NCI-H146 treated with DMSO at 0.1 percent for 48 hours (cell line): ENCODE results near the gene ASXL1.
"Not testable (repeated sequence)": the region's sequence is repeated elsewhere in the genome, so short reads cannot be mapped to it uniquely, and the experiment has no call there.

Experiments
- DNase-seq: peaks from one replicate; lab custom pipeline; 2025; ENCODE audit not compliant: unreplicated experiment; lab: John Stamatoyannopoulos, UW

Gene ASXL1

GRCh38 chr20:32357869-32358631, at the start of gene ASXL1:
TSS of gene ASXL1 (plus strand) at chr20:32358331. CDS start at chr20:32358776, 445 bp downstream.
- DNase-seq, result peak; percentile 100

DNA sequence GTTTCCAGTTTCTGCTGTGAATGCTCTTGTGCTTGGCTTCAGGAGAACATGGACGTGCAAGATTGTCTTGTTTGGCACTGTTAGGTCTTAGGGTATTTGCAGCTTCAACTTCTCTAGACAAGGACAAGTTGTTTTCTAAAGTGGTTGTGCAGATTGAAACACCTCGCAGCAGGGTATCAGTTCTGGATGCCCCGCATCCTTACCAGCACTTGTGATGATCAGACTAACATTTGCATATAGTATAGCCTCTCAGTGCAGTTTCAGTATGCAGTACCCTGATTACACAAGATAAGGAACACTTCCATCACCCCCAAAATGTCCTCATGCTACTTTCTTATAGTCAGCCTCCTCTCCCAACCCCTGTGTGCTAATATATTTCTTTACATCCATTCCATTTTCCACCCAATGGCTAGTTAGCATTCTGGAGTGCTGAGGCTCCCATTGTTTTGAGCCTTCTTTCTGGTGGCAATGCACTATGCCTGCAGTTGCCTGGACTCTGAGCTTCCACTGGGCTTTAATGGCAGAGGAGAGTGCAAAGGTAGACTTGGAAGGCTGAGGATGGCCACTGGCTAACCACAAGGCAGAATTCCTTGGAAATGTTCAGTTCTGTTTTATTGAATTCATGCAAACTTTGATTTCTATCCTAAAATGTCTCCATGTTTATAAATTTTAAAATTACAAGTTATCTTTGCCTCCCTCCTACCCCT, 45.3 kb upstream of the ASXL1 start:
- DNase-seq, result no peak

- DNase-seq, result no peak
These were observed 43.4 kb upstream of the ASXL1 start for GRCh38 chr20:32314768-32315167.

DNA sequence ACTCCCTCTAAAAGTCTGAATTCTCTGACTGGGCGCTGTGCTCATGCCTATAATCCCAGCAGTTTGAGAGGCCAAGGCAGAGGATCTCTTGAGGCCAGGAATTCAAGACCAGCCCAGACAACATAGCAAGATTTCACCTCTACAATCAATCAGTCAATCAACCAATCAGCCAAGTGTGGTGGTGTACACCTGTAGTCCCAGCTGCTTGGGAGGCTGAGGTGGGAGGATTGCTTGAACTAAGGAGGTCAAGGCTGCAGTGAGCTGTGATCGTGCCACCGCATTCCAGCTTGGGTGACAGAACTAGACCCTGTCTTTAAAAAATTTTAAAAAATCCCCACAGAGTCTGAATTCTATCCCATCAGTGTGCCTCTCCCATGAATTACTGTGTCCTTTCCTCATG, 42.7 kb upstream of the ASXL1 start:
- no peak for DNase-seq

GRCh38 chr20:32315891-32316290, 42.2 kb upstream of the ASXL1 start:
- no peak for DNase-seq

GRCh38 chr20:32316667-32317066, 41.5 kb upstream of the ASXL1 start:
- no peak for DNase-seq

GRCh38 chr20:32319100-32319499, 39.0 kb upstream of the ASXL1 start:
- DNase-seq, result no peak

DNA sequence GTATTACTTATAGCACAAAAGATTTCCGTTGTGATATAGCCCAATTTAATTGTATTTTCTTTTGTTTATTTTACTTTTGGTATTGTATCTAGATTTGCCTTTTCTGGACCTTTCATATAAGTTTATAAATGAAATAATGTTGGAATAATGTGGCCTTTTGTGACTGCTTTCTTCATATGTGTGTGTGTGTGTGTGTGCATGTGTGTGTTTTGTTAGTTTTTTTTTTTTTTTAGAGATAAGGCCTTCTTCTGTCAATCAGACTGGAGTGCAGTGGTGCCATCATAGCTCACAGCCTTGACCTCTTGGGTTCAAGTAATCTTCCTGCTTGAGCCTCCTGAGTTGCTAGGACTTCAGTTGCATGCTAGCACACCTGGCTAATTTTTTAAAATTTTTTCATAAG, 37.8 kb upstream of the ASXL1 start:
- no peak for DNase-seq

DNA sequence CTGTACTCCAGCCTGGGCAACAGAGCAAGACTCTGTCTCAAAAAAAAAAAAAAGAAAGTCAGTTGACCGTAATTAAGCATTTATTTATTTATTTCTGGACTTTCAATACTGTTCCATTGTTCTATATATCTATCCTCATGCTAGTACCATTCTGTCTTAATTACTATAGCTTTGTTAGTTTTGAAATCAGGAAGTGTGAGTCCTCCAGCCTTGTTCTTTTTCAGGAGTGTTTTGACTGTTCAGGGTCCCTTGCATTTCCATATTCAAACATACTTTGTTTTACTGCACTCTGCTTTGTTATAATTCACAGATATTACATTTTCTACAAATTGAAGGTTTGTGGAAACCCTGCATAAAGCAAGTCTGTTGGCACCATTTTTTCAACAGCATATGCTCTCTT, 36.7 kb upstream of the ASXL1 start:
- no peak for DNase-seq

DNA sequence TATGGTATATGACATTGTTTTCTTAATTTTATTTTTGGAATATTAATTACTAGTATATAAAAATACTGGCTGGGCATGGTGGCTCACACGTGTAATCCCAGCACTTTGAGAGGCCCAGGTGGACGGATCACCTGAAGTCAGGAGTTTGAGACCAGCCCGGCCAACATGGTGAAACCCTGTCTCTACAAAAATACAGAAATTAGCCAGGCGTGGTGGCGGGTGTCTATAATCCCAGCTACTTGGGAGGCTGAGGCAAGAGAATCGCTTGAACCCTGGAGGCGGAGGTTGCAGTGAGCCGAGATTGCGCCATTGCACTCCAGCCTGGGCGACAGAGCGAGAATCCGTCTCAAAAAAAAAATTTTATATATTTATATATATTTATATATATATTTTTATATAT, 35.9 kb upstream of the ASXL1 start:
- not testable (repeated sequence) for DNase-seq

DNA sequence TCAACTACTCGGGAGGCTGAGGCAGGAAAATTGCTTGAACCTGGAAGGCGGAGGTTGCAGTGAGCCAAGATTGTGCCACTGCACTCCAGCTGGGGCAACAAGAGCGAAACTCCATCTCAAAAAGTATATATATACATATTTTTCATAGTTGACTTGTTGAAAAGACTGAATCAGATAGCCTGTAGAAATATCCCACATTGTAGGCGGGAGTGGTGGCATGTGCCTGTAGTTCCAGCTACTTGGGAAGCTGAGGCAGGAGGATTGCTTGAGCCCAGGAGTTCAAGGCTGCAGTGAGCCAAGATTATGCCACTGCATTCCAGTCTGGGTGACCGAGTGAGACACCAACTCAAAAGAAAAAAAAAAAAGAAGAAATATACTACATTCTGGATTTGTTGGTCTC, 34.4 kb upstream of the ASXL1 start:
- not testable (repeated sequence) for DNase-seq

DNA sequence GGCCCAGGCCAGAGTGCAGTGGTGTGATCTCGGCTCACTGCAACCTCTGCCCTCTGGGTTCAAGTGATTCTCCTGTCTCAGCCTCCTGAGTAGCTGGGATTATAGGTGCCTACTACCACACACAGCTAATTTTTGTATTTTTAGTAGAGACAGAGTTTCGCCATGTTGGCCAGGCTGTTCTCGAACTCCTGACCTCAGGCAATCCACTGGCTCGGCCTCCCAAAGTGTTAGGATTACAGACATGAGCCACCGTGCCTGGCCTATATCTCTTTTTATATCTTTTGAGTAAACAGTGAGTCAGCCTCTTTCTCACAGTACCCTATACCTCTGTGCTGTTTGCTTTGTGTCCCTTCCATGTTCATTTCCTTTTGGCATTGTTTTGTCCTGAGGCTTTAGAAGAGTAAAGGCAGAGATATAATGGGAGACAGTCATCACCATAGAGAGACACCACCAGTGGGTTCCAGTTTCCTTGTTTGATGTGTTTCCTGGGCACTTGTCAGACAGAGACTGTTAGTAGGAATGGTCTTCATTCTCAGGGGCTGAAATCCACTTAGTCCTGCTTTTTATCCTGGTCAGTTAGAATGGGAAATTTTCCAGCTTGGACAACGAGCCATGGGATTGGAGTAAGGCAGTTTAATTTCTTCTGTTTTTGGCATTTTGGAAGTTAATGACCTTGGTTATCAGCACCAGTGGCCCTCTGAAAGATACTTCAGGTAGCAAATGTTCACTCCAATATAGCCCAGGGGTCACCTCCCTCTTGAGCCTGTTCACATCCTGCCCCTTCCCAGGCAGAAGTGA, 32.2 kb upstream of the ASXL1 start:
- peak; percentile 99 for DNase-seq

- DNase-seq, result peak; percentile 99
These were observed 31.7 kb upstream of the ASXL1 start for GRCh38 chr20:32326504-32326845.

DNA sequence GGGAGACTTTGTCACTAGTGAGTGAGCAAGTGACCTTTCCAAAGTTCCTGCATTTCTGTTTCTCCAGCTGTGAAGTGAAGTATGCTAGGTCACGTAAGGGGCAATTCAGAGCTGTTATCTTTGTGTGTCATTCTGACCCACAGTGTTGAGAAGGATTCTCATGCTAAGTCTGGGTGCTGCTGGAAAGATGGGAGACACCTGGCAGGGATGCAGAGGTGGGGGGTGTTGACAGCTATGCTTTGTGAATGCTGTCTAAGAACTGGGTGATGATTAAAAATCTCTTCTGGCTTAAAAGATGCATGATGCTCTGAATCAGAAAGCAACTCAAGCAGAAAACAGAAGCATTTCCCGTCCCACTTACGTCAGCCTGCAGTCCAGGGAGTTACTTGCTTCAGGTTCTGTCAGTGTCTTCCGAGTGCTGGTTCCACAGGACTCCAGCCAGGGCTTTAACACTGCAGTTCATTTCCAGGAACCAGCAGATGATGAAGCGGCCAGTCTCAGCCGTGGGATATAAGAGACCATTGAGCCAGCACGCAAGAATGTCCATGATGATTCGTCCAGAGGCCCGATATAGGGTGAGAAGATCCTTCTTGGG, 30.9 kb upstream of the ASXL1 start:
- DNase-seq, result peak; percentile 52

DNA sequence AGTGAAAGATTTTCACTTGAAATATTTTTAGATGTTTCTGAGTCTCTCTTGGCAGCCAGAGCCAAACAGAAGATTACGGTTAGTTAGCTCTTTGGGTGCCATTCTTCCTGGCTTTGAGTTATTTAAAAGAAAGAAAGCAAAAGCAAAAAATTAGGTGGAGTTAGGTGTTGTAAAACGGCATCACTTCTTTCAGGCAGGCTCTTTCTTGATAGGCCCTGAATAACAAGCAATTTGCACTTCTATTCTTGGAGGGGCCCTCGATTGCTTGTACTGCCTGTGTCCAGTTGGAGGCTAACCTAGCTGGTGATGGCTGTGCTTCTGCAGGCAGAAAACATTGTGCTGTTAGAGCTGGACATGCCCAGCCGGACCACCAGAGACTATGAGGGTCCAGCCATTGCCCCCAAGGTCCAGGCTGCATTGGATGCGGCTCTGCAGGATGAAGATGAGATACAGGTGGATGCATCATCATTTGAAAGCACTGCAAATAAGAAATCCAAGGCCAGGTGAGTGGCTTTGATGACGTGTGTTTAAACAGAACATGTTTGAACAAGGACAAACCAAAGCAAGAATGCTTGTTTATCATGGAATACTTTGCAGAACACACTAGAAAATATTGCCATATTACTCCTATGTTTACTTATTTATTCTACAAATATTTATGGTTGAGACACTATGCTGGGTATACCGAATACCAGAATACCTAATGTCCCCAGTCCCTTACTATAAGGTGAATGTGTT, 28.1 kb upstream of the ASXL1 start:
- DNase-seq, result peak; percentile 74

GRCh38 chr20:32330555-32330897, 27.6 kb upstream of the ASXL1 start:
- no peak for DNase-seq

DNA sequence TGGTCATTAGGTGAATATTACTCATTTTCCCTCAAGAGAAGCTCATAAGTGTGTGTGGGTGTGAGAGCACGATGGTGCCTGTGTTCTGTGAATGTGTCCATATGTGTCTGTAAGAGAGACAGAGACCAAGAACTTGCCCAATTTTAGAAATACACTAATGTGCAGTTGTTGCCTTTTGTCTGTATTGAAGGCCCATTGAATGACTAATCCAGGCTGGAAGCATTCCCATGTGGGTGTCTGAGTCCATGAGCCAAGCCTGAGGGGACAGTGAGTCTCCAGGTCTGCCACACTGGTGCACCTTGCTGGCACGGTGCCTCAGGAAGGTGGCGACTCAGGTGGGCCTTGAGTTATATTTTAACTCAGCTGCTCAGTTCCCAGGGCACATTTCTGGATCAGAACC, 25.5 kb upstream of the ASXL1 start:
- no peak for DNase-seq

GRCh38 chr20:32333181-32333987, 24.7 kb upstream of the ASXL1 start:
- DNase-seq, result no peak

GRCh38 chr20:32333988-32334885, 23.9 kb upstream of the ASXL1 start:
- DNase-seq, result no peak
